ENCODE results near the gene ETV4.

Gene ETV4

GRCh38 chr17:43536236-43536992 is 9.7 kb downstream of the ETV4 start:
- no peaks in the 10 kb centered on the region for H3K27me3 ChIP-seq (ENCODE audit: insufficient read depth, poor library complexity, severe bottlenecking)
- no peak overlapping the region for H3K27ac ChIP-seq (replicated peaks)
- H3K4me3 ChIP-seq (replicated peaks; ENCODE audit: insufficient read depth, low read length), result no peak overlapping the region
- TF ChIP-seq REST (IDR thresholded peaks at IDR 0.05; ENCODE audit: insufficient replicate concordance, low read depth) (no peak), POLR2AphosphoS5 (IDR thresholded peaks at IDR 0.05; ENCODE audit: low read depth) (no peak), SPI1 (IDR thresholded peaks at IDR 0.05; ENCODE audit: borderline replicate concordance, low read depth) (no peak), GABPA (IDR thresholded peaks at IDR 0.05; ENCODE audit: low read depth) (no peak)
- TF ChIP-seq, protein P1, sequence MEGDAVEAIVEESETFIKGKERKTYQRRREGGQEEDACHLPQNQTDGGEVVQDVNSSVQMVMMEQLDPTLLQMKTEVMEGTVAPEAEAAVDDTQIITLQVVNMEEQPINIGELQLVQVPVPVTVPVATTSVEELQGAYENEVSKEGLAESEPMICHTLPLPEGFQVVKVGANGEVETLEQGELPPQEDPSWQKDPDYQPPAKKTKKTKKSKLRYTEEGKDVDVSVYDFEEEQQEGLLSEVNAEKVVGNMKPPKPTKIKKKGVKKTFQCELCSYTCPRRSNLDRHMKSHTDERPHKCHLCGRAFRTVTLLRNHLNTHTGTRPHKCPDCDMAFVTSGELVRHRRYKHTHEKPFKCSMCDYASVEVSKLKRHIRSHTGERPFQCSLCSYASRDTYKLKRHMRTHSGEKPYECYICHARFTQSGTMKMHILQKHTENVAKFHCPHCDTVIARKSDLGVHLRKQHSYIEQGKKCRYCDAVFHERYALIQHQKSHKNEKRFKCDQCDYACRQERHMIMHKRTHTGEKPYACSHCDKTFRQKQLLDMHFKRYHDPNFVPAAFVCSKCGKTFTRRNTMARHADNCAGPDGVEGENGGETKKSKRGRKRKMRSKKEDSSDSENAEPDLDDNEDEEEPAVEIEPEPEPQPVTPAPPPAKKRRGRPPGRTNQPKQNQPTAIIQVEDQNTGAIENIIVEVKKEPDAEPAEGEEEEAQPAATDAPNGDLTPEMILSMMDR (IDR thresholded peaks at IDR 0.05; ENCODE audit: insufficient read depth, low read length), result no peak
- DNase-seq (ENCODE audit: low read depth in 1 of 2, low spot score in 1 of 2), result no peak

DNA sequence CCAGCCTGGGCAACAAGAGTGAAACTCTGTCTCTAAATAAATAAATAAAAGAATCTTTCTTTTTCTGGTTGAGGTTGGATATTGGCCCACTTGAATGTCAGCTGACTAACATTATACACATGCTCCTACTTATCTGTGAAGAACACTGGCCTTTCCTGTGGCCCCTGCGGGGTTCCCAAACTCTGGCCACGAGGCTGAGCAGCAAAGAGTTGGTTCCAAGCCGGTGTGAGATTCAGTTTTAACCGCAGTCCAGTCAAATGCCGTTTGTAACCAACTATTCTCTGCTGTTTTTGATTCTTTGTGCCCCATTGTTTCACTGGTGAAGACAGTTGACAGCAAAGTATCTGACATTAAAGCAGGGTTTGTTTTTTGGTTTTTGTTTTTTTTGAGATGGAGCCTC is 11.2 kb downstream of the ETV4 start:
- Histone ChIP-seq H3K27ac (replicated peaks) (no peak overlapping the region), H3K27me3 (ENCODE audit: insufficient read depth, poor library complexity, severe bottlenecking) (no peaks in the 10 kb centered on the region), H3K4me3 (replicated peaks; ENCODE audit: insufficient read depth, low read length) (no peak overlapping the region)
- DNase-seq (ENCODE audit: low read depth in 1 of 2, low spot score in 1 of 2), result no peak
- TF ChIP-seq SPI1 (IDR thresholded peaks at IDR 0.05; ENCODE audit: borderline replicate concordance, low read depth) (no peak), REST (IDR thresholded peaks at IDR 0.05; ENCODE audit: insufficient replicate concordance, low read depth) (no peak), POLR2AphosphoS5 (IDR thresholded peaks at IDR 0.05; ENCODE audit: low read depth) (no peak), GABPA (IDR thresholded peaks at IDR 0.05; ENCODE audit: low read depth) (no peak)
- TF ChIP-seq, protein P1 (IDR thresholded peaks at IDR 0.05; ENCODE audit: insufficient read depth, low read length), result no peak

- Histone ChIP-seq H3K27me3 (ENCODE audit: insufficient read depth, poor library complexity, severe bottlenecking) (no peaks in the 10 kb centered on the region), H3K4me3 (replicated peaks; ENCODE audit: insufficient read depth, low read length) (no peak overlapping the region), H3K27ac (replicated peaks) (no peak overlapping the region)
- DNase-seq (ENCODE audit: low read depth in 1 of 2, low spot score in 1 of 2), result no peak
- TF ChIP-seq, protein P1 (IDR thresholded peaks at IDR 0.05; ENCODE audit: insufficient read depth, low read length), result no peak
- TF ChIP-seq REST (IDR thresholded peaks at IDR 0.05; ENCODE audit: insufficient replicate concordance, low read depth), result no peak
- TF ChIP-seq GABPA (IDR thresholded peaks at IDR 0.05; ENCODE audit: low read depth), result no peak
- no peak for TF ChIP-seq POLR2AphosphoS5 (IDR thresholded peaks at IDR 0.05; ENCODE audit: low read depth)
- TF ChIP-seq SPI1 (IDR thresholded peaks at IDR 0.05; ENCODE audit: borderline replicate concordance, low read depth), result no peak
Observed at GRCh38 chr17:43533699-43534098, 12.4 kb downstream of the ETV4 start.
